HG02981 (cell line): ENCODE measurements around the gene TSPAN32.
"Not testable (repeated sequence)": the region's sequence is repeated elsewhere in the genome, so short reads cannot be mapped to it uniquely, and the experiment has no call there.

Experiments
- ATAC-seq: cut with Tn5 transposase; IDR thresholded peaks from one replicate; pipeline ENCODE4 v1.9.1; 2021; ENCODE audit warnings: mild to moderate bottlenecking, moderate library complexity; ENCODE audit not compliant: unreplicated experiment

The TSPAN32 gene

GRCh38 chr11:2362414-2362813, 60.6 kb downstream of the TSPAN32 start:
- ATAC-seq = no peak

- no peak for ATAC-seq
Measured at GRCh38 chr11:2363130-2363529, 61.3 kb downstream of the TSPAN32 start.

DNA sequence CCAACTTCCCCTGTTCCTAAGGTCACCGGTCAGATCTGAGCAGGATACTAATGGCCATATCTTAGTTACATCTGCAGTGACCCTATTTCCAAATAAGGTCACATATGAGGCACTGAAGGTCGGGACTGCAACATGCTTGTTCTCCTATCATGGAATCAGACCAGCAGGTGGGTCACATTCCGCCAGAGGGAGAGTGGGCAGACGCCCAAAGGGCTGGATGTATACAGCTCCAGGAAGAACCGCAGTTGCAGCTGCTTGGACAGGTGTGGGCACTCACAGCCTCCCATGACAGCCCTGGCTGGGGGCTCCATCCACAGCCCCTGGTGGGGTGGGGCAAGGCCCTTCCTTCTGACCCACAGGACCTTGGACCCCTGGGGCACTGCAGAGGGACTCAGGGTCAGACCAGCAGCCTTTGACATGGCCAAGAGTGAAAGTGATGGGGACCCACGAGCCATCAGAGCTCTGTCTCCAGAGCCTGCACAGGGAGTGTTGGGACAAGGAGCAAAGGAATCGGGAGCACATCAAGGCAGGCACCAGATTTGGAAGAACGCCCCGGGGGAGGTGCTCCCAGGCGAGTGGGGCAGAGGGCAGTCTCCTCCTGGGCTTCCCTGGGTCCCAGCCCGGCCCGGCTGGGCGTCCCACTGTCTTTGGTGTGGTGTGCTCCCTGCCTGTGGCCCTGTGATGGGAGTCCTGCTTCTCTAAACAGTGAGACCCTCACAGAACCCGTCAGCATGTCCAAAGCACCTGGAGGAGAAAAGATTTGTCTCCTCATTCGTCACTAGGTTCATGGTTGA, 62.0 kb downstream of the TSPAN32 start:
- no peak for ATAC-seq

GRCh38 chr11:2364386-2364785, 62.6 kb downstream of the TSPAN32 start:
- not testable (repeated sequence) for ATAC-seq

DNA sequence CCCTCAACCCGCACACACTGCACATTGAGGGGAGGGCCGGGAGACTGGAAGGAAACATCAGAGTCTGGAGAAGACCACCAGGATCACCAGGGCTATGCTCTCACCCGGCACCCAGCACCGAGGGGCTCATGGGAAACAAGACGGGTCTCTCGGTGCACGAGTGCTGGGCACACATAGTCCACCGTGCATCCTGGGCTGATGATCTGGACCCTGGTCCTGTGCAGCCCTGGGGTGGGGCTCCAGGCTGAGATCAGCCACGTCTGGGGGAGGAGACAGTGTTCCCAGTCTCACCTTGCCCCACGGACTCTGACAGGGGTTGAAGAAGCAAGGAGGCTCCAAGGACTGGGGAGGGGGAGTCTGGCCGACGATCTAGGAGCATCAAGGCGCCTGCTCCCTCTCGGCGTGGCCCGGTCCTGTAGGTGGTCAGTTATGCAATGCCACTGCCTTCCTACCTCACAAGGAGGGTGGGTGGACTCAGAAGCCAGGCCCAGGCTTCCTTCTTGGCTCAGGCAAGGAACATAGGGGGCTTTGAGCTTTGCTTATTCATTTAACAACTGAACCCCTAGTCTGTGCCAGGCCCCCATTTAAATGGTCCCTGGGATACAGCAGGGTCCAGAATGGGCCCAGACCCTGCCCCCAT, 63.9 kb downstream of the TSPAN32 start:
- ATAC-seq = no peak

- ATAC-seq = no peak
Measured at GRCh38 chr11:2366276-2366675, 64.5 kb downstream of the TSPAN32 start.

DNA sequence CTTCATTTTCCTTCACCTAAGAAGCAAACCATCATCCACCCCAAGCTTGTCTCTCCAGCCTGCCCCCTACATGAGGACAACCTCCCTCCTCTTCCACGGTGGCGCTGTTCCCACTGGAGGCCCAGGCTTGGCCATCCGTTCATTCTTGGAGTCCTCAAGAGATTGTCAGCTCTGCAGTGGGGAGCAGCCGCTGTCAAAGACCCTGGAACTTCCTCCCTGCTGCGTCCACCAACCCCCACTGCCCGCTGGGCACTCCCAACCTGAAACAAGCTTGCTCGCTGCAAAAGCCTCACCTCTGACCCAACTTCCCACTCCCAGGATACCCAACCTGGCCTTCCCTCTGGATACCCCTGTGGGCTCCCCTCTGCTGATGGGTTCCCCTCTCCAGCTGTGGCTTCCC, 64.9 kb downstream of the TSPAN32 start:
- no peak for ATAC-seq

DNA sequence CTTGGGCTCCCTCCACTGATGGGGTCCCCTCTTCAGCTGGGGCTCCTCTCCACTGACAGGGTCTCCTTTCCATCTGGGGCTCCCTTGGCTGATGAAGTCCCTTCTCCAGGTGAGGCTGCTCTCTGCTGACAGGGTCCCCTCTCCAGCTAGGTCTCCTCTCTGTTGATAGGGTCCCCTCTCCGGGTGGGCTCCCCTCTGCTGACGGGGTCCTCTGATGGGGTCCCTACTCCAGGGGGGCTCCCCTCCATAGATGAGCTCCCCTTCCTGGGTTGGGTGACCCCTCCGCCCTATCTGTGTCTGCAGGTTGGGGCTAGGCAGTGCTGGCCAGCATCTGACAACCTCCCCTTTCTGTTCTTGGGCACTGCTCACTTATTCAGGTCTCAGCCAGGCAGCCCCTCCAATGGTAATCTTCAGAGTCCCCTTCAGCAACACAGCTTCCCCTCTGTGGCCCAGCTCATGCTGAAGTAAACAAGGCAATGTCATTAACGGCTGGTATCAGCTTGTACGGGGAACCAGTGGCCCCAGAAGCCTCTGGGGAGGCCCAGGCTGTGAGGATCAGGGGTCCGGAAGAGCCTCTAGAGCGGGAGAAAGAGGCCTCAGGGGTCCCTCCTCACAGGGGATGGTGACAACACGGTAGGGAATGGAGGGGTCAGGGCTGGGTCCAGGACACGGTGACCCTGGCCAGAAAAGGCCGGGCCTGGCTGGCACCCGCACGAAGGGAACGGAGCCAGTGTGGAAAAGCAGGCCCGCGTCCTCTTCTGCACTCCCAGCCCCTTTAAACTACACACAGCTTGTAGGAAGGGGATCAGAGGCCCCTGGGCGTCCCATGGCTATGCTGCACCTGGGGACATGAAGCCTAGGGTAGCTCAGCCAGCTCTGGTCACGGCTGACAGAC, 65.7 kb downstream of the TSPAN32 start:
- no peak for ATAC-seq
